ENCODE results near the gene AKR1E2. TPM values are rescaled to one million over a fixed set of nuclear protein-coding genes. Genes with fewer than 3 reads are reported as not detected.

The AKR1E2 gene
- total RNA-seq, 1 donor from 2014 or later: 10.0 TPM

DNA sequence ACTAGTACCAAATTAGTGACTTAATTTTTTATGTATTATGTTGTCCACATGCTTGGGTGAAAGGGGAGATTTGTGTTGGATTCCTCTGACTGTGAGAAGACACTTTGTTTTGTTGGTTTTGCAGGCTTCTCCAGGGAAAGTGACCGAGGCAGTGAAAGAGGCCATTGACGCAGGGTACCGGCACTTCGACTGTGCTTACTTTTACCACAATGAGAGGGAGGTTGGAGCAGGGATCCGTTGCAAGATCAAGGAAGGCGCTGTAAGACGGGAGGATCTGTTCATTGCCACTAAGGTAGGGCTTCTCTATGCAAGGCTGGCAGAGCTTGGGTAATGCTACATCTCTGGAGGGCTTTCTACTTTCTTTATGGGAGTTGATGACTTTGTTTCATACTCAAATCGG, 4.5 kb downstream of the AKR1E2 start:
- DNase-seq: no peak
- intact Hi-C loops (cut with DNase I): no loop called here
- Histone ChIP-seq H3K4me3 (no peak overlapping the region), H3K4me1 (peaks cover 4% of the 10 kb centered on the region), H3K36me3 (peaks cover 14% of the 10 kb centered on the region), H3K27ac (no peak overlapping the region), H3K9me3 (no peaks in the 10 kb centered on the region), H3K27me3 (no peaks in the 10 kb centered on the region)
- TF ChIP-seq CTCF (IDR thresholded peaks at IDR 0.05): no peak
- ATAC-seq: no peak

GRCh38 chr10:4831091-4831490, 5.1 kb downstream of the AKR1E2 start:
- ATAC-seq: no peak
- H3K4me3 ChIP-seq: no peak overlapping the region
- intact Hi-C loops (cut with DNase I): no loop called here

DNA sequence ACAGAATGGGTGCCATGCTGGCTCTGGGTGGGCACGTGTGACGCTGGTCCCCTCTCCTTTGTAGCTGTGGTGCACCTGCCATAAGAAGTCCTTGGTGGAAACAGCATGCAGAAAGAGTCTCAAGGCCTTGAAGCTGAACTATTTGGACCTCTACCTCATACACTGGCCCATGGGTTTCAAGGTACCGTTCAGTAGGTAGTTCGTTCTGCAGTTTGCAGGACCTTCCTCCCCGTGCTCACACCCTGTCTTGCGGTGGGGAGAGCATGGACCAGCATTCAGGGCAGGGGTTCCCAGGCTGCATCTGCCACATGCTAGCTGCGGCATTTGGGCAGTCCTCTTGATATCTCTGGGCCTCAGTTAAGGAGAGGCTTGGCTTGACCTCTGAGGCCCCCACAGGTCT, 7.3 kb downstream of the AKR1E2 start:
- Histone ChIP-seq H3K36me3 (peaks cover 25% of the 10 kb centered on the region), H3K27ac (no peak overlapping the region)
- intact Hi-C loops (cut with DNase I): no loop called here

More at GRCh38 chr10:4831091-4831490, 5.1 kb downstream of the AKR1E2 start:
- Histone ChIP-seq H3K36me3 (peaks cover 17% of the 10 kb centered on the region), H3K27me3 (no peaks in the 10 kb centered on the region), H3K27ac (no peak overlapping the region), H3K4me1 (peaks cover 4% of the 10 kb centered on the region), H3K9me3 (no peaks in the 10 kb centered on the region)
- TF ChIP-seq CTCF (IDR thresholded peaks at IDR 0.05): no peak
- DNase-seq: no peak

DNA sequence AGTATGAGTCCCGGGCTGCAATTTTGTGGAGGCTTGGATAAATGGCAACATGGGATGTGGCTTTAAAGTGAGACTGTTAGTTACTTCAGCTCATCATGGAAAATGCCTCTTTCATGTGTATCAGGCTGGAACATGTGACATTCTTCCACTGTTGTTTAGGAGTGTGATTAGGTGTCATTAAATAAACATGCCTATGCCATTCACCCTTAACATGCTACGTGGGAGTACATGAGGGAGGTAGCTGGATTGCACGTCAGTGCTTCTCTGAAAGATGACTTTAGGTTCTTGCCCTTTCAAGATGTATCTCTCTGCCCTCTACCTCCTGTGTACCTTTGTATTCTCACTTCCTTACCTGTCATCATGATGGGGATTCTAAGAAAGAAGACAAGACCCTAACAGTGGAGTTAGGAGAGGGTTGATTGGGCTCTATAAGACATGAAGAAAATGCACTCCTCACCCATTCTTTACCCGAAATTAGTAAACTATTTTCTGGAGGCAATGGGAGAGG, 8.9 kb downstream of the AKR1E2 start:
- H3K27ac ChIP-seq: no peak overlapping the region
- DNase-seq: no peak
- no peaks in the 10 kb centered on the region for H3K4me1 ChIP-seq
- intact Hi-C loops (cut with DNase I): no loop called here
- no peak overlapping the region for H3K4me3 ChIP-seq
- TF ChIP-seq CTCF (IDR thresholded peaks at IDR 0.05): no peak
- no peaks in the 10 kb centered on the region for H3K27me3 ChIP-seq
- peaks cover 25% of the 10 kb centered on the region for H3K36me3 ChIP-seq
- no peaks in the 10 kb centered on the region for H3K9me3 ChIP-seq
- ATAC-seq: no peak

More for the DNA sequence above, 7.3 kb downstream of the AKR1E2 start:
- Histone ChIP-seq H3K4me1 (no peaks in the 10 kb centered on the region), H3K9me3 (no peaks in the 10 kb centered on the region), H3K27me3 (no peaks in the 10 kb centered on the region), H3K4me3 (no peak overlapping the region)
- ATAC-seq (no peak), DNase-seq (no peak)
- no peak for TF ChIP-seq CTCF (IDR thresholded peaks at IDR 0.05)

DNA sequence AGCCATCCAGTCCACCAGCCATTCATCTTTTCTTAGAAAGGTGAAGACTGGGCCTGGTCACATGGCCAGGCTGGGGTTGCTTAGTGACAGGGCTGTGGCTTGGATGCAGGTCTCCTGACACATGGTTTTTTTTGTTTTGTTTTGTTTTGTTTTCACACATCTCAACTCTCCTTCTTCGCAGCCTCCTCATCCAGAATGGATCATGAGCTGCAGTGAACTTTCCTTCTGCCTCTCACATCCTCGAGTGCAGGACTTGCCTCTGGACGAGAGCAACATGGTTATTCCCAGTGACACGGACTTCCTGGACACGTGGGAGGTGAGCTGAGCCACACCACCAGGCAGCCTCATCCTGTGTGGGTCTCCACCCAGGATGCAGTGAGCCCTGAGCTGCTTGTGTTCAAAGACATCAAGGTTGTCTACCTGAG, 9.5 kb downstream of the AKR1E2 start:
- no peaks in the 10 kb centered on the region for H3K27me3 ChIP-seq
- intact Hi-C loops (cut with DNase I): no loop called here
- H3K27ac ChIP-seq: no peak overlapping the region
- no peak for DNase-seq
- H3K4me1 ChIP-seq: no peaks in the 10 kb centered on the region
- H3K36me3 ChIP-seq: peaks cover 25% of the 10 kb centered on the region
- no peaks in the 10 kb centered on the region for H3K9me3 ChIP-seq
- H3K4me3 ChIP-seq: no peak overlapping the region
- TF ChIP-seq CTCF (IDR thresholded peaks at IDR 0.05): no peak
- ATAC-seq: no peak

GRCh38 chr10:4836416-4836969, 10.5 kb downstream of the AKR1E2 start:
- Histone ChIP-seq H3K27ac (no peak overlapping the region), H3K4me1 (no peaks in the 10 kb centered on the region), H3K27me3 (no peaks in the 10 kb centered on the region), H3K4me3 (no peak overlapping the region), H3K9me3 (no peaks in the 10 kb centered on the region), H3K36me3 (peaks cover 25% of the 10 kb centered on the region)
- intact Hi-C loops (cut with DNase I): no loop called here
- no peak for TF ChIP-seq CTCF (IDR thresholded peaks at IDR 0.05)
- ATAC-seq: no peak
- no peak for DNase-seq
